Head of caudate nucleus (tissue), 42 donors: ENCODE results near the gene MAP1B.

Experiments
- DNase-seq, 42 donors: peaks; one replicate each; pipeline versions ENCODE4 v3.0.0 to v3.0.0-alpha.2; 2020 to 2021; ENCODE audit warnings: mixed read lengths in 7 of 42
- intact Hi-C: fragments of 100-400 bp; cut with DNase I; formaldehyde crosslinking; loops from one replicate; pipeline ENCODE4 v1.15.0; 2022

Gene MAP1B

GRCh38 chr5:72179028-72179815, 71.9 kb downstream of the MAP1B start:
- peak; percentile 26 to 89 (median 74) for DNase-seq
- intact Hi-C loops = no loop called here

GRCh38 chr5:72179816-72180440, 72.7 kb downstream of the MAP1B start:
- DNase-seq = peak in 23 of 42 donors; percentile 17 to 67 (median 41)
- intact Hi-C loops = loop anchor here (2.0 kb wide), 1 partner anchor 65 kb away; no protein-coding TSS in a partner anchor

DNA sequence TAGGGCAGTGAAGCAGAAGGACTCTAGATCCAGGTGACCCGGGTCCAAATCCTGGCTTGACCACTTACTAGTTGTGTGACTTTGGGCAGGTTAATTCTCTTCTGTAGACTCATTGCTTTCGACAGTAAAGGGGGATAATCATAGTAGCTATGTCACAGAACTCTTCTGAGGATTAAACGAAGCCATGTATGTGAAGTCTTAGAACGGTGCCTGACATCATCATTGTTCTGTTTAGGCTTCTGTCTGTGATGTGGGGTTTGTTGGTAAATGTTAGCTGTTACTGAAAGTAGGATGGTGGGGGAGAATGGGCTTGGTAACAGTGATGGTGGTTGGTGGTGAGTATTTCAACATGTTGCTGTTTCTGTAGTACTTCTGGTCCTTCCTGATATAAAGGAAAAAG, 73.7 kb downstream of the MAP1B start:
- intact Hi-C loops = loop anchor here (2.0 kb wide), 1 partner anchor 64 kb away; no protein-coding TSS in a partner anchor
- no peak for DNase-seq

DNA sequence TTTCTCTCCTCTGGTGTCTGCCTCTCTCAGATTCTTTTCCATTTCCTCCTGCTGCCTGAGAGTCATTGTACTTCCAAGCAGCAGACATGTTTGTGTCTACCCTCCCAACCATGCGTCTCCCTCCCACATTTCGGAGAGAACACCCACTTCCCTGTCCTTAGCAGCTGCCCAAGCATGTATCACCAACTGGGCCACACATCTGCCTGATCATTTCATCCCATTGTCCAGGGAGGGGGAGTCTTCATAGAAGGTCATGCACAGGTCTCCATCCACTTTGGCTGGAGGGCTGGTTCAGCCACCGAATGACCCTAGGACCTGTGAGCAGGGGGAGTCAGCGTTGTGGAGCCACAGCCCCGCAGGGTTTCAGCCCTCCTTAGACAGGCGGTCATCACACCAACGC, 75.4 kb downstream of the MAP1B start:
- no peak for DNase-seq
- intact Hi-C loops = no loop called here

DNA sequence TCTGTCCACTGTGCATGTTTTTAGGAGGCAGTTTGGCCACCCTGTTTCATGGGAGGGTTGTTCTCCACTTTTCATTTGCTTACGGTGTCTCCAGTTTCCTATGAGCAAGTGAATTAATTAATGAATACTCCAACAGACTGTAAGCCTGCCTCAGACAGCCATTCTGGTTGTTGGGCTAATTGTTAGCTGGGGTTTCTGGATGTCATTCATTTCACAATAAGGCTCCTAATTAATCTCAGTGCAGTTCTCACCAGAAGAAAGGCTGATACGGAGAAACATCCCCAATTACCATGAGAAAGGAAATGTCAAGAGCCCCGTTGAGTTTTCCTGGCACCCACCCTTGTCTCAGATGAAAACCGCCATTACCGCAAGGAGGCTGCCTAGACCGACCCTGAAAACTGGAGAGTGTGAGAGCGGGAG, 75.8 kb downstream of the MAP1B start:
- intact Hi-C loops = no loop called here
- no peak for DNase-seq

GRCh38 chr5:72184408-72184807, 77.1 kb downstream of the MAP1B start:
- intact Hi-C loops = no loop called here
- no peak for DNase-seq

GRCh38 chr5:72185496-72186329, 78.4 kb downstream of the MAP1B start:
- no peak for DNase-seq
- intact Hi-C loops = no loop called here

GRCh38 chr5:72187388-72188075, 80.3 kb downstream of the MAP1B start:
- DNase-seq = no peak
- intact Hi-C loops = no loop called here

- no peak for DNase-seq
- intact Hi-C loops = no loop called here
Measured at GRCh38 chr5:72188166-72188565, 80.9 kb downstream of the MAP1B start.

- intact Hi-C loops = no loop called here
- no peak for DNase-seq
Measured at GRCh38 chr5:72189146-72189545, 81.9 kb downstream of the MAP1B start.

DNA sequence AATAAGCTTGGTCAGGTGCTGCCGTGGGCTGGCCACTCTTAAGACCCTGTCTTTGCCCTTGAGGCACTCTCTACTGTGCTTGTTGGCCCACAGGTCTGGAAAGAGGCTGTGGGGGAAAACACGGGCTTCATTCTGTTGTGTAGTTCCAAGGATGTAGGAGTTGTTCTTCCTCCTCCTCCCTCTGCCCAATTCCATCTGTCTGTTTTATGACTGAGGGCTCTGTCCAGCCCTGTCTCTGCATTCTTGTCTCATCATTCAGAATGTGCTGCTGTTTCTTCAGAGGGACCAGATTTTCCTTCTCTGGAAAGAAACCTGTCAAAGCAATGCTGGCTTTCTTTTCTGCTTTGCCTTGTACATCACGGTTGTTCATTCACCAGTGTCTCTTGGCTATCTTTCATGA, 84.1 kb downstream of the MAP1B start:
- DNase-seq = no peak
- intact Hi-C loops = no loop called here

DNA sequence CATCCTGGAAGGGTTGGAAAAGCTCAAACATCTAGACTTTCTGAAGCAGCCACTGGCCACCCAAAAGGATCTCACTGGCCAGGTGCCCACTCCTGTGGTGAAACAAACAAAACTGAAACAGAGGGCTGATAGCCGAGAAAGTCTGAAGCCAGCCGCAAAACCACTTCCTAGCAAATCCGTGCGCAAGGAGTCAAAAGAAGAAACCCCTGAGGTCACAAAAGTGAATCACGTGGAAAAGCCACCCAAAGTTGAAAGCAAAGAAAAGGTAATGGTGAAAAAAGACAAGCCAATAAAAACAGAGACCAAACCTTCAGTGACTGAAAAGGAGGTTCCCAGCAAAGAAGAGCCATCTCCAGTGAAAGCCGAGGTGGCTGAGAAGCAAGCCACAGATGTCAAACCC, 87.6 kb downstream of the MAP1B start:
- DNase-seq = no peak
- intact Hi-C loops = no loop called here

- intact Hi-C loops = no loop called here
- DNase-seq = no peak
Measured at GRCh38 chr5:72195581-72195980, 88.3 kb downstream of the MAP1B start.

- intact Hi-C loops = no loop called here
- no peak for DNase-seq
Measured at GRCh38 chr5:72197393-72197792, 90.1 kb downstream of the MAP1B start.

GRCh38 chr5:72199681-72200080, 92.4 kb downstream of the MAP1B start:
- intact Hi-C loops = no loop called here
- DNase-seq = no peak

DNA sequence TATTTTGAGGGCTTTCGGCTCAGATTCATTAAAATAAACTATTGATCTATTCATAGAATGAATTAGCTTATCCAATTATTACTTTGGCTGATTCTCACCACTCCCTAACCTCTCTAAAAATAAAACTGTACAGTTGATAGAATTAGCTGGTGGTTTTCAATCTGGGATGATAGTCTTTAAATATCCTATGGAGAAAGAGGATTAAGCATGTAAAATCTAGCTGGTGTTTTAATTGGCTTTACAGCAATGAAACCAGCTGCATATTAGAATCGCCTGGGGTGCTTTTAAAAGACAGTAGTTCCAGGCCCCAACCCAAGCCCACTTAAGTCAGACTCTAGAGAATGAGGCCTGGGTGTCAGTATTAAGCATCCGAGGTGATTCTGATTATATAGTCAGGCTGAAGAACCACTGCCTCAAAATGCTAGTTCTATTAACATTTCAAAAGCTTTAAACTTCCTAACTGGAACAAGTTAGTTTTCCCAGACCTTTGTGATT, 95.1 kb downstream of the MAP1B start:
- no peak for DNase-seq
- intact Hi-C loops = no loop called here

DNA sequence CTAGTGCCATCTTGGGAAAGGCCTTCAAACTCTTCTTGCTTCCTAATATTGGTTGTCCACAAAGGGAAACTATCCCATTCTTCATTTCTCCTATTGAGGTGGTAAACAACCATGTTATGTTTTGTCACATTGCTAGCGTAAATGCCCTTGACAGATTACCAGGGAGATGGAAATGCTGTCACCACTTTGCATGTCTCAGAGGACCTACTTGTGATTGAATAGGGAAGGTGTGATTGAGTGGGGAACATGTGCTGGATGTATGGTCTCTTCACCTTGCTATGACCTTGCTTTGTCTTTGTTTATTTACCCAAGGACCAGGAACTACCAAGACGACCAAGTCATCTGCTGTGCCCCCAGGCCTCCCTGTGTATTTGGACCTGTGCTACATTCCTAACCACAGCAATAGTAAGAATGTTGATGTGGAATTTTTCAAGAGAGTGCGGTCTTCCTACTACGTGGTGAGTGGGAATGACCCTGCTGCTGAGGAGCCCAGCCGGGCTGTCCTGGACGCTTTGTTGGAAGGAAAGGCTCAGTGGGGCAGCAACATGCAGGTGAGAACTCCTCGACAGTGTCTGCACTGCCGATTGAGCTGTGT, 96.1 kb downstream of the MAP1B start:
- no peak for DNase-seq
- intact Hi-C loops = no loop called here

DNA sequence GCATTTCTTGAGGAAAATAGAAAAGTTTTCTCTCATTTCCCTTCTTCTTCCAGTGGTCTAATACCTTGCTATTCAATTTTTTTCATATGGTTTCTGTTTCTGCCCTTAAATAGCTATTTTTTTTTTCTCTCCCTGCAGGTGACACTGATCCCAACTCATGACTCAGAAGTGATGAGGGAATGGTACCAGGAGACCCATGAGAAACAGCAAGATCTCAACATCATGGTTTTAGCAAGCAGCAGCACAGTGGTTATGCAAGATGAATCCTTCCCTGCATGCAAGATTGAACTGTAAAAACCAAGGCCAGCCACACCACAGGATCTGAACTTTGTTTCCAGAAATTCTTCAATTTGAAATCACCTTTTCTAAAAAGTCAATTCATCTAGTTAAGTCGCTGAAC, 97.7 kb downstream of the MAP1B start:
- DNase-seq = peak in 3 of 42 donors; percentile 29 to 46 (median 41)
- intact Hi-C loops = no loop called here
